ENCODE results near the gene PRKCA.

Gene PRKCA

DNA sequence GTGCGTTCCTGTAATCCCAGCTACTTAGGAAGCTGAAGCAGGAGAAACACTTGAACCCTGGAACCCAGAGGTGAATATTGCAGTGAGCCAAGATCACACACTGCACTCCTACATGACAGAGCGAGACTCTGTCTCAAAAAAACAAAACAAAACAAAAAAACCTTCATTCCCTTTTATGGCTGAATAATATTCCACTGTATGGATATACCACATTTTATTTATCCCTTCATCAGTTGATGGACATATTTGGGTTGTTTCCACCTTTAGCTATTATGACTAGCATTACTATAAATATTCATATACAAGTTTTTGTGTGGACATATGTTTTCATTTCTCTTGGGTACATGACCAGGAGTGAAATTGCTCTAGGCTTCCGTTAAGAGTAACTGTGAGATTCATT is 30.9 kb upstream of the PRKCA start:
- H3K27me3 ChIP-seq (ENCODE audit: insufficient read depth, poor library complexity, severe bottlenecking) = no peaks in the 10 kb centered on the region
- H3K9me3 ChIP-seq (ENCODE audit: severe bottlenecking) = no peaks in the 10 kb centered on the region
- no peak overlapping the region for H3K4me3 ChIP-seq (ENCODE audit: severe bottlenecking)
- no peak for ATAC-seq (ENCODE audit: low read depth)
- peaks cover 27% of the 10 kb centered on the region for H3K4me1 ChIP-seq (ENCODE audit: insufficient read depth, poor library complexity, severe bottlenecking)
- no peaks in the 10 kb centered on the region for H3K36me3 ChIP-seq (ENCODE audit: low read depth)
- TF ChIP-seq, protein P1, sequence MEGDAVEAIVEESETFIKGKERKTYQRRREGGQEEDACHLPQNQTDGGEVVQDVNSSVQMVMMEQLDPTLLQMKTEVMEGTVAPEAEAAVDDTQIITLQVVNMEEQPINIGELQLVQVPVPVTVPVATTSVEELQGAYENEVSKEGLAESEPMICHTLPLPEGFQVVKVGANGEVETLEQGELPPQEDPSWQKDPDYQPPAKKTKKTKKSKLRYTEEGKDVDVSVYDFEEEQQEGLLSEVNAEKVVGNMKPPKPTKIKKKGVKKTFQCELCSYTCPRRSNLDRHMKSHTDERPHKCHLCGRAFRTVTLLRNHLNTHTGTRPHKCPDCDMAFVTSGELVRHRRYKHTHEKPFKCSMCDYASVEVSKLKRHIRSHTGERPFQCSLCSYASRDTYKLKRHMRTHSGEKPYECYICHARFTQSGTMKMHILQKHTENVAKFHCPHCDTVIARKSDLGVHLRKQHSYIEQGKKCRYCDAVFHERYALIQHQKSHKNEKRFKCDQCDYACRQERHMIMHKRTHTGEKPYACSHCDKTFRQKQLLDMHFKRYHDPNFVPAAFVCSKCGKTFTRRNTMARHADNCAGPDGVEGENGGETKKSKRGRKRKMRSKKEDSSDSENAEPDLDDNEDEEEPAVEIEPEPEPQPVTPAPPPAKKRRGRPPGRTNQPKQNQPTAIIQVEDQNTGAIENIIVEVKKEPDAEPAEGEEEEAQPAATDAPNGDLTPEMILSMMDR (IDR thresholded peaks at IDR 0.05; ENCODE audit: poor library complexity, severe bottlenecking) = no peak
- DNase-seq (ENCODE audit: low spot score) = no peak
- peak overlapping the region; percentile 80 for H3K27ac ChIP-seq (ENCODE audit: poor library complexity, severe bottlenecking)

DNA sequence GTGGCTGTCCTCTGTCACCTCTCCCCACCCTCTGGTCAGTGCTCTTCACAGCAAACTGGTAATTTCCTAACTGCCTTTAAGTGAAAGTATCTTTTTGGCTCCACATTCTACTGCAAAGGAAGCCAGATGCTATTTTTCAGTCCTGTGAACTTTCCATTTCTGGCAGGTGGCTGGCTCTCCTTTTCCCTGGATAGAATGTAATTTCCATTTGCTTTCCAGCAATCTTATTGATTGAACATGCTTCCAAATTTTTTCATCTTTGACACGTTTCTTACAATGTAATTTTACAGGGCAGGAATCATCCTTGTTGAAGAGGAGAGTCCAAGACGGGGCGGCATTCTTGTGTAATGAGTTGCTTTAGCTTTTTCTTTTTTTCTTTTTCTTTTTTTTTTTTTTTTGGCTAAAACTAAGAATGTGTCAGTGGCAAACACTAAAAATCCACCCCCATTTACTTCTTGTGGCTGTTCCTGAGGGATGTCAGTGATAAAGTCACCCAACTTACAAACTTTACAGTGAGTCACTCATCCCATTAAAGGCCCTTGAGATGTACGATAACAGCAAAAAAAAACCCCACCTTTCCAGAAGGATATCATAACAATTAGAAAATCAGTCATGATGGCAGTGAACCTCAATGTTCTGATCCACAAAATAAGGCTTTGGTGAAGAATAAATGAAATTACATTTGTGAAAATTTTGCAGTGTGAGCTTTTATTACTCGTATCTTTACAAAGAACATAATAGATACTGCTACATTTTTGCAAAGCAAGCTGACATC is 29.4 kb upstream of the PRKCA start:
- Histone ChIP-seq H3K4me1 (ENCODE audit: insufficient read depth, poor library complexity, severe bottlenecking) (peaks cover 31% of the 10 kb centered on the region), H3K36me3 (ENCODE audit: low read depth) (no peaks in the 10 kb centered on the region), H3K27ac (ENCODE audit: poor library complexity, severe bottlenecking) (peak overlapping the region; percentile 80), H3K4me3 (ENCODE audit: severe bottlenecking) (no peak overlapping the region), H3K27me3 (ENCODE audit: insufficient read depth, poor library complexity, severe bottlenecking) (no peaks in the 10 kb centered on the region), H3K9me3 (ENCODE audit: severe bottlenecking) (no peaks in the 10 kb centered on the region)
- DNase-seq (ENCODE audit: low spot score) = no peak
- ATAC-seq (ENCODE audit: low read depth) = peak; percentile 5; the same call in 2 of the 3 replicates
- TF ChIP-seq, protein P1 (IDR thresholded peaks at IDR 0.05; ENCODE audit: poor library complexity, severe bottlenecking) = no peak

DNA sequence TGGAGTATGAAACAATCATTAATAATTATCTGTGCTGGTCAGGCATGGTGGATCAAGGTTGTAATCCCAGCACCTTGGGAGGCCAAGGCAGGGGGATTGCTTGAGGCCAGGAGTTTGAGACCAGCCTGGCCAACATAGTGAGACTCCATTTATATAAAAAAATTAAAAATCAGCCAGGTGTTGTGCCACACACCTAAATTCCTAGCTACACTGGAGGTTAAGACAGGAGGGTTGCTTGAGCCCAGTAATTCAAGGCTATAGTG is 28.9 kb upstream of the PRKCA start:
- H3K4me3 ChIP-seq (ENCODE audit: severe bottlenecking) = no peak overlapping the region
- no peaks in the 10 kb centered on the region for H3K27me3 ChIP-seq (ENCODE audit: insufficient read depth, poor library complexity, severe bottlenecking)
- no peak for ATAC-seq (ENCODE audit: low read depth)
- no peak for DNase-seq (ENCODE audit: low spot score)
- H3K4me1 ChIP-seq (ENCODE audit: insufficient read depth, poor library complexity, severe bottlenecking) = peaks cover 31% of the 10 kb centered on the region
- no peaks in the 10 kb centered on the region for H3K36me3 ChIP-seq (ENCODE audit: low read depth)
- H3K9me3 ChIP-seq (ENCODE audit: severe bottlenecking) = no peaks in the 10 kb centered on the region
- H3K27ac ChIP-seq (ENCODE audit: poor library complexity, severe bottlenecking) = peak overlapping the region; percentile 80
- TF ChIP-seq, protein P1 (IDR thresholded peaks at IDR 0.05; ENCODE audit: poor library complexity, severe bottlenecking) = no peak

DNA sequence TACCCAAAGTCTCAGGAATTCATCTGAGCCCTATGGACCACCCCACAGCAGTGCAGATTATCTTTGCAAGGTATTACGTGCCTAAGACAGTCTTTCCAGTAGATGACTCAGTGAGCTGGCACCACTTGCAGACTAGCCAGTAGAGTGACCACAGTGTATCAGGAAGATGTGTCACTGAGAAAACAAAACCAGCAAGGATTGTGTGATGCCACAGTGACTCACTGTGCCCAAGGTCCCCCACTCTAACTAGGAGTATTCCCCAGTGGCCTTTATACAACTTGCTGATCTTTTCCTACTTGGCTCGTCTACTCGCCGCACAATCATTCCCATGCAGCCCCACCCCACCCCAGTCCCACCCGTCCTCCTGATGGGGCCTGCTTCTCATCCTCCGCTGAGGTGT is 26.8 kb upstream of the PRKCA start:
- Histone ChIP-seq H3K27me3 (ENCODE audit: insufficient read depth, poor library complexity, severe bottlenecking) (no peaks in the 10 kb centered on the region), H3K27ac (ENCODE audit: poor library complexity, severe bottlenecking) (peak overlapping the region; percentile 80), H3K4me1 (ENCODE audit: insufficient read depth, poor library complexity, severe bottlenecking) (peaks cover 31% of the 10 kb centered on the region), H3K4me3 (ENCODE audit: severe bottlenecking) (no peak overlapping the region), H3K36me3 (ENCODE audit: low read depth) (no peaks in the 10 kb centered on the region), H3K9me3 (ENCODE audit: severe bottlenecking) (no peaks in the 10 kb centered on the region)
- TF ChIP-seq, protein P1 (IDR thresholded peaks at IDR 0.05; ENCODE audit: poor library complexity, severe bottlenecking) = peak; percentile 31
- ATAC-seq (ENCODE audit: low read depth) (peak; percentile 92), DNase-seq (ENCODE audit: low spot score) (peak; percentile 89)

DNA sequence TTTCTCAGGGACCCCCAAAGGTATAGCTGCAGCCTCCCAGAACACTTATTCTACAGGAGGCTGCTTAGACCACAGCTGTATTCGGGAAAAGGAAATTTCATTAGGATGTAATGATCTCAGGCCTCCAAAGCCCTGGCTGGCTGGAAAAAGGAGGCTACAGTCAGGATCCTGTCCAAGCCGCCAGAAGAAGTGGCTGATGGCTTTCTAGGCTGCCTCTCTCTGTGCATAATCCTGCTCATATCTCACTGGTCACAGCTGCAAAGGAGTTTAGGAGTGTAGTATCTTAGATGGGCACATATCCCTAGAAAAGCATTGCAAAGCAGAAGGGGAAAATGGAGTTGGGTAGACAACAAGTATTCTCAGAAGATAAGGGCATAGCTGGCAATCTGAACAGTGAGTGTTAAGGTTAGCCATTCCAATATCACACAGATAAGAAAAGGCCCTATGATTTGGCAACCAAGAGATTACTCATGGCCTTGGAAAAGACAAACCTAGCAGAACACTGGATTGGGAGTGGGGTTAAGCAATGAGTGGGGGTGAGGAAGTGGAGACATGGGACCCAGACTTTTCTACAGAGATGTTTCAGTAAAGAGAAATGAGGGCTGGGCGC is 26.0 kb upstream of the PRKCA start:
- no peak for DNase-seq (ENCODE audit: low spot score)
- no peak overlapping the region for H3K4me3 ChIP-seq (ENCODE audit: severe bottlenecking)
- H3K9me3 ChIP-seq (ENCODE audit: severe bottlenecking) = no peaks in the 10 kb centered on the region
- no peaks in the 10 kb centered on the region for H3K27me3 ChIP-seq (ENCODE audit: insufficient read depth, poor library complexity, severe bottlenecking)
- H3K36me3 ChIP-seq (ENCODE audit: low read depth) = no peaks in the 10 kb centered on the region
- peaks cover 31% of the 10 kb centered on the region for H3K4me1 ChIP-seq (ENCODE audit: insufficient read depth, poor library complexity, severe bottlenecking)
- TF ChIP-seq, protein P1 (IDR thresholded peaks at IDR 0.05; ENCODE audit: poor library complexity, severe bottlenecking) = no peak
- peak; percentile 35; the same call in 2 of the 3 replicates for ATAC-seq (ENCODE audit: low read depth)
- peak overlapping the region; percentile 80 for H3K27ac ChIP-seq (ENCODE audit: poor library complexity, severe bottlenecking)

Data from RWPE2 (cell line).